Peyer's patch (tissue), 4 donors: ENCODE data around the gene BMP6. TPM values are rescaled to one million over a fixed set of nuclear protein-coding genes. Genes with fewer than 3 reads are reported as not detected.
"Not testable (repeated sequence)": the region's sequence is repeated elsewhere in the genome, so short reads cannot be mapped to it uniquely, and the experiment has no call there.

Source experiments
- DNase-seq, 3 donors: peaks; one replicate each; pipeline ENCODE4 v3.0.0-alpha.2; 2017 to 2019
- H3K27ac ChIP-seq, 4 donors: fragments of 200-600 bp; sonication (generic); one replicate each; pipeline ENCODE4 v1.5.1; 2016 to 2019
- H3K27me3 ChIP-seq, 2 donors: fragments of 200-600 bp; sonication (generic); one replicate each; pipeline ENCODE4 v1.5.1; 2019
- H3K36me3 ChIP-seq, 3 donors: fragments of 200-600 bp; sonication (generic); one replicate each; pipeline ENCODE4 v1.5.1; 2016 to 2019
- H3K4me1 ChIP-seq, 4 donors: fragments of 200-600 bp; sonication (generic); one replicate each; pipeline ENCODE4 v1.5.1; 2016 to 2019
- H3K4me3 ChIP-seq, 4 donors: fragments of 200-600 bp; sonication (generic); 1 replicate in 3 of 4; 2 replicates in 1 of 4; pipeline ENCODE4 v1.5.1; 2016 to 2019; ENCODE audit warnings: mild to moderate bottlenecking in 1 of 4
- H3K9me3 ChIP-seq, 4 donors: fragments of 200-600 bp; sonication (generic); one replicate each; pipeline ENCODE4 v1.5.1; 2016 to 2019; ENCODE audit warnings: mild to moderate bottlenecking in 1 of 4
- CTCF ChIP-seq, 6 experiments: fragments of 450-650 bp in 4 of 6; fragments of 200-600 bp in 2 of 6; sonication (generic) in 1 of 6; IDR thresholded peaks; one replicate each; pipeline ENCODE4 v1.5.1; 2017 to 2019; ENCODE audit warnings: antibody characterized with exemption in 6 of 6, mild to moderate bottlenecking in 3 of 6, moderate library complexity in 1 of 6
- POLR2A ChIP-seq, 2 donors: fragments of 450-650 bp; IDR thresholded peaks; one replicate each; pipeline ENCODE4 v1.5.1; 2017; ENCODE audit warnings: antibody characterized with exemption in 2 of 2, mild to moderate bottlenecking in 2 of 2, moderate library complexity in 2 of 2
- total RNA-seq, 4 donors: library from RNA; depleted of rRNA; stranded (reverse); fragments of >200 nt; gene quantifications; one replicate each; pipeline ENCODE4 v1.1.0, GENCODE V29; 2016

Gene BMP6
- total RNA-seq, 4 donors from 2014 or later = 0.88 to 3.6 (median 2.2) TPM

- TF ChIP-seq CTCF (IDR thresholded peaks at IDR 0.05) (no peak), POLR2A (IDR thresholded peaks at IDR 0.05) (no peak)
- H3K27me3 ChIP-seq = no peaks in the 10 kb centered on the region
- H3K27ac ChIP-seq = no peak overlapping the region
- H3K9me3 ChIP-seq = no peaks in the 10 kb centered on the region
- no peak overlapping the region for H3K4me3 ChIP-seq
- no peaks in the 10 kb centered on the region for H3K36me3 ChIP-seq
- no peaks in the 10 kb centered on the region for H3K4me1 ChIP-seq
- DNase-seq = no peak
These were observed 89.8 kb downstream of the BMP6 start for GRCh38 chr6:7815716-7816115.

GRCh38 chr6:7817184-7817583 lies 91.3 kb downstream of the BMP6 start:
- DNase-seq, H3K9me3 ChIP-seq, H3K4me1 ChIP-seq, H3K27me3 ChIP-seq, H3K36me3 ChIP-seq, H3K4me3 ChIP-seq, H3K27ac ChIP-seq: not testable (repeated sequence)

GRCh38 chr6:7818257-7819214 lies 92.6 kb downstream of the BMP6 start:
- no peak overlapping the region for H3K4me3 ChIP-seq
- no peaks in the 10 kb centered on the region for H3K4me1 ChIP-seq
- no peaks in the 10 kb centered on the region for H3K36me3 ChIP-seq
- H3K27ac ChIP-seq = no peak overlapping the region
- no peaks in the 10 kb centered on the region for H3K27me3 ChIP-seq
- TF ChIP-seq CTCF (IDR thresholded peaks at IDR 0.05) (no peak), POLR2A (IDR thresholded peaks at IDR 0.05) (no peak)
- no peak for DNase-seq
- no peaks in the 10 kb centered on the region for H3K9me3 ChIP-seq

- no peak overlapping the region for H3K27ac ChIP-seq
- H3K27me3 ChIP-seq = no peaks in the 10 kb centered on the region
- H3K9me3 ChIP-seq = no peaks in the 10 kb centered on the region
- no peaks in the 10 kb centered on the region for H3K4me1 ChIP-seq
- no peak for TF ChIP-seq POLR2A (IDR thresholded peaks at IDR 0.05)
- no peak for TF ChIP-seq CTCF (IDR thresholded peaks at IDR 0.05)
- no peak for DNase-seq
- H3K36me3 ChIP-seq = no peaks in the 10 kb centered on the region
- H3K4me3 ChIP-seq = no peak overlapping the region
These were observed 93.6 kb downstream of the BMP6 start for GRCh38 chr6:7819431-7820015.

GRCh38 chr6:7820288-7820835 lies 94.5 kb downstream of the BMP6 start:
- H3K9me3 ChIP-seq = no peaks in the 10 kb centered on the region
- DNase-seq = no peak
- no peak overlapping the region for H3K4me3 ChIP-seq
- no peak overlapping the region for H3K27ac ChIP-seq
- no peaks in the 10 kb centered on the region for H3K4me1 ChIP-seq
- no peaks in the 10 kb centered on the region for H3K27me3 ChIP-seq
- H3K36me3 ChIP-seq = no peaks in the 10 kb centered on the region
- TF ChIP-seq CTCF (IDR thresholded peaks at IDR 0.05) = no peak
- no peak for TF ChIP-seq POLR2A (IDR thresholded peaks at IDR 0.05)

GRCh38 chr6:7821426-7821825 lies 95.5 kb downstream of the BMP6 start:
- Histone ChIP-seq H3K27me3 (no peaks in the 10 kb centered on the region), H3K4me3 (no peak overlapping the region), H3K36me3 (no peaks in the 10 kb centered on the region), H3K9me3 (no peaks in the 10 kb centered on the region), H3K4me1 (no peaks in the 10 kb centered on the region), H3K27ac (no peak overlapping the region)
- no peak for DNase-seq
- no peak for TF ChIP-seq POLR2A (IDR thresholded peaks at IDR 0.05)
